Measurements from ENCODE around the gene DYNC1I1. TPM values are rescaled to one million over a fixed set of nuclear protein-coding genes. Genes with fewer than 3 reads are reported as not detected.

The DYNC1I1 gene
- polyA plus RNA-seq, 4 donors: 0.34 to 0.58 (median 0.50) TPM

GRCh38 chr7:96059075-96059474 lies 286.7 kb downstream of the DYNC1I1 start:
- no peak for DNase-seq (ENCODE audit: low read depth in 4 of 4, low spot score in 3 of 4)

DNA sequence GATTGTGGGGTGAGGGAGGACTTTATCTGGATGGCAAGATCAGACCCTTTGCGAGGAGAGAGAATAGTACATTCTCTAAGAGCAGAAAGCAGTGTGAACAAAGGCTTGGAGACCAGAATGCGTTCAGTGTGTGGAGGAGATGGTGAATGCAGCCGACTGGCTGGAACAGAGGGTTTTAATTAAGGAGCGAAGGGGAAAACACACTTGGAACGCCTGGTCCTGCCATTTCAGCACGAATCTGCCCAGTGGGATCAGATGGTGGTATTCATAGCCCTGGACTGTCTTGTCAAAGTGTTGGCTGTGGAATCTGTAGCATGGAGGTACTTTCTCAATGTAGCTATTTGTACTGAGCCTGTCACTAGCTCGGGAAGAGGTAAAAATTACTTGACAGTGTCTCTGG lies 288.7 kb downstream of the DYNC1I1 start:
- no peak for DNase-seq (ENCODE audit: low read depth in 4 of 4, low spot score in 3 of 4)

DNA sequence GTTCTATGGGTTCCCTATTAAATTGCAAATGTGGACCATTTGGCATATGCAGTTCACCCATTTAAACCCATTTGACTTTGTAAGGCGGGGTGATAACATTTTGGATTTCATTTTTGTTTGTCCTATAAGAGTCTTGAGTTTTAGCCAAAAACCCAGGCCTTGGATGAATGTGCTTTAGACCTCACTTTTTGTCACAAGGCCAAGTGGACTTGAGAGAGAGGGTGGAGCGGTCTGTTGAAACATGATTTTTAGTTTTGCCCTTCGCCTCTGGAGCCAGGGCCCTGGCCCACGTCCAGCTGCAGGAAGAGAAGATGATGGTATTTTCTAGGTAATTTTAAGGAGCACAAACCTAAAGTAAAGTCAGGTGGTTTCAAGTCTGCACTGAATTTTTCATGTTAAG lies 289.5 kb downstream of the DYNC1I1 start:
- peak in 2 of 4 donors; percentile 16 to 31 for DNase-seq (ENCODE audit: low read depth in 4 of 4, low spot score in 3 of 4)

DNA sequence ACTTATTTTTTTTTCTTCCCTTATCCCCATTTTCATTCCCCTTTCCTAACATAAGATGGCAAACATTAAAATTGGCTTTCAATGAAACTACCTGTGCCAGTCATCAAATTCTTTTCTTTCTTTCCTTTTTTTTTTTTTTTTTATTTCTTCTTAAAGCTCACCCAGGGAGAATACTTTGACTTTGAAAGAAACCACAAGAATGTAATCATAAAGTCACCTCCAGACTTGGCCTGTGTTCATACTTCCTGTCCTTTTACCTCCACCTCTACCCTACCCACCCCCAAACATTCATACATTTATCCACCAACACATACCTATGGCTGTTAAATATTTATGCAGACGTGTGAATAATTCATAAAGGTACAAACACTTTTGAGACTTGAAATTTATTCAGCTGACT lies 295.0 kb downstream of the DYNC1I1 start:
- no peak for DNase-seq (ENCODE audit: low read depth in 4 of 4, low spot score in 3 of 4)

DNA sequence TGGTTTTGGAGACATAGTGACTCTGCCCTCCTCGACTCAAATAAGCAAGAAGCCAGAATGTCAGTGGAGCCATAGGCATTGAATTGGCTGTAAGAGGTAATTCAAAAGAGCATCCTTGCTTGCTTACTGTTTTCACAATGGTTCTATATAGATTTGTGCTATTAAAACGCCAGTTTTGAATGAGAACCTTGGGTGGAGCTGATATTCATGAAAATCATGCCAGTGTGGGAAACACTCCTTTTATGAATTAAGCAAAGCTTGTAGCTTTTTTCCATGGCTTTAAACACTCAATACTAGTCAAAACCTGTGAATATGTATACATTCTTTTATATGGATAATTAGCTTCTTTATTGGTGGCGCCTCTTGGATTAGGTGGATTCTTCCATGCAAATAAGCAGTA lies 297.0 kb downstream of the DYNC1I1 start:
- no peak for DNase-seq (ENCODE audit: low read depth in 4 of 4, low spot score in 3 of 4)

DNA sequence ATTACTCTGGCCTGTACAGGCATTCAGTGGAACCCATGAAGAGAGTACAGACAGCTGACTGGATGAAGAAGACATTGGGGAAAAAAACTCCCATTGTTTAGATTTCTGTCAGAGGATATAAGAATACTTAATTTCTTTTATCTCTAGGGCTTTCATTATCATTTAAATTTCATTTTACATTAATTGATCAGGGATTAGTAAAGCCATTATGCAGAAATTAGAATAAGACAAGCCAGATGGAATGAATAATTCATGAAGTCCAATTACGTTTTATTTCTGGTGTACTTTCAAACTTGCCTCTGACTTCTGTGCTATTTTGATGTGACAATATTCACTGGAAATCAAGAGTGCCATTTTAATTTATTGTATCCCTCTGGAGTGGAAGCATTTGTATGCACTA lies 302.5 kb downstream of the DYNC1I1 start:
- no peak for DNase-seq (ENCODE audit: low read depth in 4 of 4, low spot score in 3 of 4)

DNA sequence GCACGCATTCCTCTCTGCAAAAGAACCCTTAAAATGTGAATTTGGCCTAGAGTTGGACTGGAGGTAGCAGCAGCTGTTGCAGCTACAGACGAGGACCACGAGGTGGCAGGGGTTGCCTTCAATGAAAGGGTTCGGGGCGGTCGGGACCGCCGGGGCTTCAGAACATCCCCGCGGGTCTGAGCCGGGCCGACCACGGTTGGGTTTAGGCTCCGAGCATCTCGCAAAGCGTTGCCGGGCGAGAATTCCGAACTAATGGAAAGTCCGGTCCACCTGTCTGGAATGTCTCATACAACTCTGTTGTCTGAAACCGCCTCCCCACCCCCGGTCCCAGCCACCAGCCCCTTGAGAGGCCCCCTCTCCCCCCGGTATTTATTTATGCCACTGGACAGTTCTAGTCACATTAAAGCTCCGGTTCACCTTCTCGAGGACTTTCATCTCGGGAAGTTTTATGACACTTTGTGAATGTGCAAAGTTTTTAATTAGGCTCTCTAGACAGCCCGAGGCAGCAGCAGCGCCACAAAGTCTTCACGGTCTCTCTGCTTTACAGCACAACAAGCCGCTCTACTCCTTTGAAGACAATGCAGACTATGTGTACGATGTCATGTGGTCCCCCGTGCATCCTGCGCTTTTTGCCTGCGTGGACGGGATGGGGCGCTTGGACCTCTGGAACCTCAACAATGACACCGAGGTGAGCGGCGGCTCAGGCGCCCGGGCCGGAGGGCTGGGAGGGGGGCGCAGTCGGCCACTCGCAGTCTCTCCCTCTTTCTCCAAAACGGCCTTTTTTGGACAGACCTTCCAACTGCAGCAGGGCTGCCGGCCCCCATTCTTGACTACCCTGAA lies 303.4 kb downstream of the DYNC1I1 start:
- peak in 3 of 4 donors; percentile 23 to 48 (median 29) for DNase-seq (ENCODE audit: low read depth in 4 of 4, low spot score in 3 of 4)

- DNase-seq (ENCODE audit: low read depth in 4 of 4, low spot score in 3 of 4): peak in 1 of 4 donors; percentile 7
Measured at GRCh38 chr7:96076350-96076707, 304.0 kb downstream of the DYNC1I1 start.

GRCh38 chr7:96080027-96080426 lies 307.7 kb downstream of the DYNC1I1 start:
- DNase-seq (ENCODE audit: low read depth in 4 of 4, low spot score in 3 of 4): no peak

GRCh38 chr7:96084881-96085553 lies 312.7 kb downstream of the DYNC1I1 start:
- DNase-seq (ENCODE audit: low read depth in 4 of 4, low spot score in 3 of 4): no peak

- DNase-seq (ENCODE audit: low read depth in 4 of 4, low spot score in 3 of 4): no peak
Measured at GRCh38 chr7:96085953-96086352, 313.6 kb downstream of the DYNC1I1 start.

DNA sequence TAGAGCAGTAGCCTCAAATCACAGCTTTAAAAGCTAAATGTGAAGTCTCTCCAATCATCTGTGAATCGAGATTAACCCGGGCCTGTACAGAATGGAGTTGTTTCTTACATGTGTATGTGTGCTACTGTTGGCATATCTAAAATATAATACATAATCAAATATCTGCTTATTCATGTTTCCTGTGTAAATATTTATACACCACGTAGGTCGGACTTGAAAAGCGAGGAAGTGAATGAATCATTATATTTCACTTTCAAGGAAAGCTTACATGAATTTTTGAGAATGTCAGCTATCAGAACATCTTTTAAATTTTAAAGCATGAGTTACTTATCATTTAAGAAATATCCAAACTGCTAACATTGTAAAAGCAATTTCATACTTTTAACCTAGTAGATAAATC lies 316.2 kb downstream of the DYNC1I1 start:
- DNase-seq (ENCODE audit: low read depth in 4 of 4, low spot score in 3 of 4): no peak

GRCh38 chr7:96089511-96089910 lies 317.2 kb downstream of the DYNC1I1 start:
- no peak for DNase-seq (ENCODE audit: low read depth in 4 of 4, low spot score in 3 of 4)

GRCh38 chr7:96090756-96091155 lies 318.4 kb downstream of the DYNC1I1 start:
- no peak for DNase-seq (ENCODE audit: low read depth in 4 of 4, low spot score in 3 of 4)

GRCh38 chr7:96093435-96093834 lies 321.1 kb downstream of the DYNC1I1 start:
- no peak for DNase-seq (ENCODE audit: low read depth in 4 of 4, low spot score in 3 of 4)

DNA sequence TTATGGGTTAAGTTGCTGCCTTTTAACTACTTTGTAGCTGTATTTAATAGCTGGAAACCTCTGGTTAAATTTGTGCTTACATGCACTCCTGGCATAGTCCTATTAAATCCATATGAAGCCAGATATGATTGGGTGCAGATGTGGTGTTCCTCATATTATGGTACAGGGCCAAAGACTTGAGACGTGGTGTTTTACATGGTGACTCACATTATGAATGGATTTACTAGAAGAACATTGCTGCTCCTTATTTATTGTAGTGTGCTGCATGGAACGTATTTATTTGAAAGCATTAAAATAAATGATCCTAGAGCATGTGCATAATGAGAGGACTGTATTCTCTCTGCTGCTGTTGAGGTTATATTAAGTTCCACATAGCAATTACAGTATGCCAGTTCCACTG lies 325.5 kb downstream of the DYNC1I1 start:
- no peak for DNase-seq (ENCODE audit: low read depth in 4 of 4, low spot score in 3 of 4)

GRCh38 chr7:96100737-96101136 lies 328.4 kb downstream of the DYNC1I1 start:
- no peak for DNase-seq (ENCODE audit: low read depth in 4 of 4, low spot score in 3 of 4)

- no peak for DNase-seq (ENCODE audit: low read depth in 4 of 4, low spot score in 3 of 4)
Measured at GRCh38 chr7:96102096-96102811, 329.9 kb downstream of the DYNC1I1 start.

DNA sequence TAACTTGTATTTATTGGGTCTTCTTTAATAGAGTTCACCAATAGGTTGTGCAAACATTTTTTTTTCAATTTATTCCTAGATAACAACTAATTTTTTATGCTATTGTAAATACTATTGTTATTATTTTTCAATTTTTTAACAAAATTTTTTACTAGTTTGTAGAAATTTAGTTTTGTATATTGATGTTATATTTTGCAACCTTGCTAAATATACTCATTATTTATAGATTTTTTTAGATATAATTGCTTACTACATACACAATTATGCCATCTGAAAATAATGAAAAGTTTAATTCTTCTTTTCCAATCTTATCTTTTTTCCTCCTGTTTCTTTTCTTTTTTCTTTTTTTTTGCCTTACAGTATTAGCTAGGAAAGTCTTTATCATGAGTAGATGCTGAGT lies 332.6 kb downstream of the DYNC1I1 start:
- DNase-seq (ENCODE audit: low read depth in 4 of 4, low spot score in 3 of 4): no peak

DNA sequence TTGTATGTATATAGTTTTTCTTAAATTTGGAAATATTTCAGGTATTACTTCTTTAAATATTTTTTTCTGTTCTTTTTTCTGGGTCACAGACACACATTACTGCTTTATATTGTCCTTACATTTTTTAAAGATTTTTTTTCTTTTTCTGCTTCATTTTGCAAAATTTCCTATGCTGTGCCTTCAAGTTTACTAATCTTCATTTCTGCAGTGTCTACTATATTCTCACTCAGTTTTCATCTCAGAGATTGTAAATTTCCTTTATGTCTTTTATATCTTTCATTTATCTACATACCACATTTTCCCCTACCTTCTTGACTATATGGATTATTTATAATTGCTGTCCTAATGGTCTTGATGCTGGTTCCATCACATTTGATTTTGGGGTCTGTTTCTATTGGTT lies 339.1 kb downstream of the DYNC1I1 start:
- DNase-seq (ENCODE audit: low read depth in 4 of 4, low spot score in 3 of 4): no peak

- DNase-seq (ENCODE audit: low read depth in 4 of 4, low spot score in 3 of 4): no peak
Measured at GRCh38 chr7:96114190-96114589, 341.8 kb downstream of the DYNC1I1 start.

- DNase-seq (ENCODE audit: low read depth in 4 of 4, low spot score in 3 of 4): no peak
Measured at GRCh38 chr7:96116173-96116572, 343.8 kb downstream of the DYNC1I1 start.

Measured in right renal pelvis (tissue), 4 donors.